ENCODE results near the gene STEAP4. TPM values are rescaled to one million over a fixed set of nuclear protein-coding genes. Genes with fewer than 3 reads are reported as not detected.

The STEAP4 gene
- total and polyA plus RNA-seq, 9 of the 15 experiments (the other 6 are each of a cell fraction or from before 2014, with no cell fraction given), result 0.07 TPM; not detected in 8

GRCh38 chr7:88328787-88329186 is 22.1 kb upstream of the STEAP4 start (continued):
- no peak for TF ChIP-seq HNRNPK (IDR thresholded peaks at IDR 0.05; ENCODE audit: low read depth, low read length, poor library complexity, severe bottlenecking)
- TF ChIP-seq TCFL5 (CRISPR knock-in tag; conservative IDR thresholded peaks at IDR 0.05), result no peak
- no peak for TF ChIP-seq ZNF707 (CRISPR knock-in tag; conservative IDR thresholded peaks at IDR 0.05)
- TF ChIP-seq ZNF398 (CRISPR knock-in tag; IDR thresholded peaks at IDR 0.05), result no peak
- TF ChIP-seq PKNOX1 (IDR thresholded peaks at IDR 0.05), result no peak
- TF ChIP-seq ERF (CRISPR knock-in tag; IDR thresholded peaks at IDR 0.05), result no peak
- TF ChIP-seq NFYB (IDR thresholded peaks at IDR 0.05; ENCODE audit: extremely low read depth, insufficient read length), result no peak
- TF ChIP-seq ZNF318 (IDR thresholded peaks at IDR 0.05; ENCODE audit: borderline replicate concordance in 1 of 2, low read depth in 1 of 2), result no peak
